ENCODE data around the gene POLR3H.

The POLR3H gene

GRCh38 chr22:41481925-41482318 lies 62.3 kb downstream of the POLR3H start:
- no peak for DNase-seq (ENCODE audit: low read depth in 2 of 2)

GRCh38 chr22:41481131-41481830 lies 63.0 kb downstream of the POLR3H start:
- DNase-seq (ENCODE audit: low read depth in 2 of 2): no peak

- no peak for DNase-seq (ENCODE audit: low read depth in 2 of 2)
These were observed 63.9 kb downstream of the POLR3H start for GRCh38 chr22:41480397-41480735.

GRCh38 chr22:41479671-41480396 lies 64.4 kb downstream of the POLR3H start:
- no peak for DNase-seq (ENCODE audit: low read depth in 2 of 2)

- no peak for DNase-seq (ENCODE audit: low read depth in 2 of 2)
These were observed 65.3 kb downstream of the POLR3H start for GRCh38 chr22:41478891-41479521.

GRCh38 chr22:41478473-41478872 lies 65.8 kb downstream of the POLR3H start:
- no peak for DNase-seq (ENCODE audit: low read depth in 2 of 2)
